Measurements from ENCODE around the gene MANF. TPM values are rescaled to one million over a fixed set of nuclear protein-coding genes. Genes with fewer than 3 reads are reported as not detected.

Gene MANF
- polyA plus RNA-seq, 1 donor, result 54.3 TPM

DNA sequence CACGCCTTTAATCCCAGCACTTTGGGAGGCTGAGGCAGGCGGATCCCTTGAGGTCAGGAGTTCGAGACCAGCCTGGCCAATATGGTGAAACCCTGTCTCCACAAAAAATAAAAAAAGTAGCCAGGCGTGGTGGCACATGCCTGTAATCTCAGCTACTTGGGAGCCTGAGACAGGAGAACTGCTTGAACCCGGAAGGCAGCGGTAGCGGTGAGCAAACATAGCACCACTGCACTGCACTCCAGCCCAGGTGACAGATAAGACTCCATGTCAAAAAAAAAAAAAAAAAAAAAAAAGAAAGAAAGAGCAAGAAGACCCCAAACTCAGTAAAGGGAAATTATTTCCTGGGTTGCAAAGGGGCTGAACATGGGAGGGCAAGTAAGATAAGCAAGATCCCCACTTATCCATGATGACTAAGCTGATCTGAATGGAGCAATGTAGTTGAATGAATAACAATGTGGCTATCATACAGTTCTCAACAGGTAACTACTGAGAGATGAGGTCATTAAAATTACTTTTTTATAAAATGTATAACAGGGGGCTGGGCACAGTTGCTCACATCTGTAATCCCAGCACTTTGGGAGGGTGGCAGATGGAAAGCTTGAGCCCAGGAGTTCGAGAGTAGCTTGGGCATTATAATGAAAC is 52.0 kb downstream of the MANF start:
- DNase-seq (ENCODE audit: low read depth), result no peak

Other genes starting within 250 kb of the MANF start
- 19.3 TPM for gene RBM15B, start 6.0 kb downstream of the MANF start, polyA plus RNA-seq (ENCODE audit: insufficient read length)
- gene DCAF1, start 114.7 kb downstream of the MANF start, polyA plus RNA-seq (ENCODE audit: insufficient read length), result 16.9 TPM
- gene RAD54L2, start 153.4 kb downstream of the MANF start, polyA plus RNA-seq (ENCODE audit: insufficient read length), result 9.5 TPM

Data from forelimb muscle (tissue), 1 donor.